ENCODE measurements around the gene C1orf174.
"Not testable (repeated sequence)": the region's sequence is repeated elsewhere in the genome, so short reads cannot be mapped to it uniquely, and the experiment has no call there.

C1orf174 gene

DNA sequence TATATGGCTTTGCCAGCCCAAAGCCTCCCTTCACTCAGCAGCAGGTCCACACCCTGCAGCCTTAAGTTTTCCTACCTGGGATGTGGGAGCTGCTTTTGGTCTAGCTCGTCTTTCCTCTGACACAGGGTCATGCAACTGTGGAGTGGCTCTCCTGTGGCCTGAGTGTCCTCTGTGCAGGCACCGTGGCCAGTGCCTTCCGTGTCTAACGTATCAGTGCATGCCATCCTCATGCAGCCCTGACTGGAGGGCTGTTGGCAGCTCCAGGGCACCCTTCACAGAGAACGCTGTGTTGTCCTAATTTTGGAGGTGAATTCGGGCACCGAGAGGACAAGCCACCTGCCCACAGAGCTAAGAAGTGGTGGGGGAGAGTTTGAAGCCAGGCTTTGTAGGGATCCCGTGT is 25.7 kb upstream of the C1orf174 start:
- DNase-seq: no peak

DNA sequence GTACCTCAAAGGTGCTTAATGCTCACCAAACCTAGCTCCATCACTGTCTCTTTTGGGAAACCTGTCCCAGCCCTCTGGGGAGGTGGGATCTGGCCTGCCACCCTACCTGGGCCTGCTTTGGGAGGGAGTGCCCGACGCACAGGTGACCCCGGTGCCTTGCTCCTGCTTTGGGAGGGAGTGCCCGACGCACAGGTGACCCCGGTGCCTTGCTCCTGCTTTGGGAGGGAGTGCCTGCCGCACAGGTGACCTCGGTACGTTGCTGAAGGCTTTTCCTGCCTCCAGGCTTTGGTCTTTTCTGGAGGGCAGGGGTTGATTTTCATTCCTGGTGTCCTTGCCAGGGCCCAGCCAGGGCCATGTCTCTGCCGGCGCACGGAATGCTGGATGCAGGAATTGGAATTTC is 25.2 kb upstream of the C1orf174 start:
- DNase-seq: no peak

DNA sequence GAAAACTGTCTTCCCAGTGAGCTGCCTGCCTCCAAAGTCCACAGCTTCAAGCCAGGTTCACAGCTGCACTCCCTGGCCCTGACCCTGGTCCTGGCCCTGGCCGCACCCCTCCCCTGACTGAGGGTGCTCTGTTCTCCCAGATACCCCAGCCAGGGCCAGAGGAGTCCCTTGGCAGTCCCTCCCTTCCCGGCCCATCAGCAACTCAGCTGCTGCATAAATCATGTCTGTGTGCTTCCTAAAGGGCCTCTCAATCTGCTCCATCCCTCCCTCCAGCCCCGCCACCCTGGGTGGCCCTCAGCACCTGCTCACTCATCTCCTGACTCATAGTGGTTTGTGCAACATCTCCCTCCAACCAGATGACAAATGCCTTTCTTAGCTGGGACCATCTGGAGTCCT is 24.8 kb upstream of the C1orf174 start:
- DNase-seq: no peak

DNA sequence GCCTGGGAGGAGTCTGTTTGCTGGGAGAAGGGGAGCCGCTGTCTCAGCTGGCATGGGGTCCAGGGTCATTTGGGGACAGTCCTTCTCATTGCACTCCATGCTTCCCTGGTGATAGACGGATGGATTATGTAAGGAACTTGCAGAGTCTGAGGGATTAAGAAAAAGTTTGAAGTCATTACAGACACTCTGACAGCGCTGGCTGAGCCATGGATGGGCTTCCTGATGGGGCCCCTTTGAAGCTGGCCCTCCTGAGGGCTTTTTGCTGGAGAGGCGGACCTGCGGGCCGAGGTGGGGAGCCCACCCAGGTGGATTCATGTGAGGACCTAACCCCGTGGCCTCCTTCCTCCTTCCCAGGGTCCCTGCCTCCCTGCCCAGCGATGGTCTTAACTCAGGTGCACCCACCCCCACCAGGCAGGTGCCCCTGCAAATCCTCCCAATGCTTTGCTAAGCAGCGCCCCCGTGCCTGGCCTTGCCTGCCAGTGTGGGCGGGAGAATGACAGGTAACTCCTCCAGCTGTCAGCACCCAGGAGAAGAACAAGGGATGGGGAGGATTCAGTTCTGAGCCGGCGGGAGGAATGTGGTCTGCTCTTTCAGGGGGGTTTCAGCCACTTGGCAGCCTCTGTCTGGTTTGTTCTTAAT is 24.2 kb upstream of the C1orf174 start:
- no peak for DNase-seq

DNA sequence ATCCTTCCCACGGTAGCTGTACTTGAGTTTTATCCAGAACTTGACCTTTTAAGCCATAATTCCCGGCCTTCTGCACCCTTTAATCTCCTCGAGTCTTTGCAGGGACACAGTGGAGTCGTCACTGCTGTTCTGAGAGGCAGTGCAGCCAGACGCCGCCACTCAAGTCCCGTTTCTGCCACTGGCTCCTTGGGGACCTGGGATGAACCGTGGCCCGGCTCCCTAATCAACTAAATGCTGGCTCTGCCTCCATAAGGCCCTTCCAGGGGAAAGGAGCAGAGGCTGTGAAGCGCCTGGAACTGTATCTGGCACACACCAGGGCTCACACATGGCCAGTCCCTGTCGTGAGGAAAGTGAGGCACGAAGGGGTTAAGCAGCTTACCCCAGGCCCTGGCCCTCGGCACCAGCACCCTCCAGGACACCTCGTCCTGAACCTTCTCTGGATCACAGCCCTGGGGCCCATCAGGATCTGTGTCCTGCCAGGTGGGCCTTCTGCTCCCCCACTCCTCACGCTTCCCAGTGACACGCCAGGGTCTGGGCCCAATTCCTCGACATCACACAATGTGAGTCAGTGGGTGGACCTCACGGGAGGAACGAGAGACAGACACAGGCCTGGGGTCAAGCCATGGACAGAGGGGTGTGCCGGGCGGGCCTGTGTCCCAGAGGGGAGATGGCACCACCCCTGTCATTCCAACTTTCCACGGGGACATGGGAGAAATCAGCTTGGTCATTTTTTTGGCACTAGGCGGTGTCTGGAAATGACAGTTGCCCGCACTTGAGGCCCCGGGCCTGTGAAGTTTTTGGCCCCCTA is 23.5 kb upstream of the C1orf174 start:
- no peak for DNase-seq

DNA sequence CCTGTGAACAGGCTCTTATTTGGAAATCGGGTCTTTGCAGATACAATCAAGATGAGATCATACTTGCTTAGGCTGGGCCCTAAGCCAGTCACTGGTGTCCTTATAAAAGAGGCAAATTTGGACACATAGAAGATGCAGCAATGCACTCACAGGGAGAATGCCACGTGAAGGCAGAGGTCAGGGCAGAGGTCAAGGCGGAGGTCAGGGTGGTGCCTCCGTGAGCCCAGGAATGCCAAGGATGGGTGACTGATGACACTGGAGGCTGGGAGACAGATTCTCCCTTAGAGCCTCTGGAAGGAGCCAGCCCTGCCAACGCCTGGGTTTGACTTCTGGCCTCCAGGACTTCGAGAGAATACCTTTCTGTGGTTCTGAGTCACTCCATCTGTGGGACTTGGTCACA is 22.8 kb upstream of the C1orf174 start:
- DNase-seq: no peak

DNA sequence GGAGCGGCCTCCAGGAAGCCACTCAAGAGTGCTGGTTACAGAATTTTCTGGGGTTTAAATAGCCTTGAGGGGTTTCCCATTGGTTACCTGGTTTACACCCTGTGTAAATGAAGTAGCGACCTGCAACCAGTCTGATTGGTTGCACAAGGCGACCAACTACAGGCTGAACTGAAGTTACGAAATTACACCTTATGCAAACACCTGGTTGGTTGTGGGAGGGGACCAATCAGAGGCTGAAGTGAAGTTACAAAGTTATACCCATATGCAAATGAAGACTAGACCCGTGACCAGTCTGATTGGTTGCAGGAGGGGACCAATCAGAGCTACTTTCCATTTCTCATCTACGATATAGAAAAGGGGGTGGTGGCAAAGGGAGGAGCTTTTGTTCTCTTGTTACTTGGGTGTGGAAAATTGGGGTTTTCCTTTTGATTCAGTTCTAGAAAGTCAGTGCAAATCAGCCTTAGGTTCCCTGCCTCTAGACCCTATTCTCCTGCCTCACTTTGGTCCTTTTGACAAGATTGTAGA is 22.2 kb upstream of the C1orf174 start:
- no peak for DNase-seq

DNA sequence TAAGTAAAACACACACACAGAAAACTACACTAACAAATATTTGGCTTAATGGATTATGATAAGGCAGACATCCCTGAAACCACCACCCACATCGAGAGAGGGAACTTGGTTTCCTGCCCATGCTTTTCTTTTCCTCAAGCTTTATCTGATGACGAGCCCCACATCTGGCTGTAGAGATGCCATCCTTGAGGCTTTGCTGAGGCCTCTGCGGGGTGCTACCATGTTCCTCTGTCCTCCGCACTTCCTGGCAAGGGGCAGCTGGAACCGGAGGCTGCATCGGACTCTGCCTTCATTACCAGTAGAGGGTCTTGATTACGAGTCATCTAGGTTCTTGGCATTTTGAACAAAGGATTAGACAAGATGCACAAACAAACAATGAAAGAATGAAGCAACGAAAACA is 21.7 kb upstream of the C1orf174 start:
- no peak for DNase-seq

DNA sequence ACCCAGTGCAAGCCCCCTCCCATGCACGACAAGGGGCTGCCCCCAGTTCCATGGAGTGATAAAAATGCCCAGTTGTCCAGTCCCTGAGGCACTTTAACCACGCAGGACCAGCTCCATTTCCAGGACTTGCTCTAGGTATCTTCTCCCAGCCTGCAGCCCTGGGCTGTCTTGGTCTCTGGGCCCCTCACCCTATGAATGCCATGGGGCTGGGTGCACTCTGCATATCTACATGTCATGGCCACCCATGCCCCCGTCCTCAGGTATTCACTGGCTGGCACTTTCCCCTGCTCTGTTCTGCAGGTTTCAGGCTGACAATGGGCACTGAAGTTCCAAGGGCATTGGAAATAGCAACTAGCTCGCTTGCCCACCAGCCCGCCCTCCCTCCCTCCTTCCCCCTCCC is 19.6 kb upstream of the C1orf174 start:
- no peak for DNase-seq

DNA sequence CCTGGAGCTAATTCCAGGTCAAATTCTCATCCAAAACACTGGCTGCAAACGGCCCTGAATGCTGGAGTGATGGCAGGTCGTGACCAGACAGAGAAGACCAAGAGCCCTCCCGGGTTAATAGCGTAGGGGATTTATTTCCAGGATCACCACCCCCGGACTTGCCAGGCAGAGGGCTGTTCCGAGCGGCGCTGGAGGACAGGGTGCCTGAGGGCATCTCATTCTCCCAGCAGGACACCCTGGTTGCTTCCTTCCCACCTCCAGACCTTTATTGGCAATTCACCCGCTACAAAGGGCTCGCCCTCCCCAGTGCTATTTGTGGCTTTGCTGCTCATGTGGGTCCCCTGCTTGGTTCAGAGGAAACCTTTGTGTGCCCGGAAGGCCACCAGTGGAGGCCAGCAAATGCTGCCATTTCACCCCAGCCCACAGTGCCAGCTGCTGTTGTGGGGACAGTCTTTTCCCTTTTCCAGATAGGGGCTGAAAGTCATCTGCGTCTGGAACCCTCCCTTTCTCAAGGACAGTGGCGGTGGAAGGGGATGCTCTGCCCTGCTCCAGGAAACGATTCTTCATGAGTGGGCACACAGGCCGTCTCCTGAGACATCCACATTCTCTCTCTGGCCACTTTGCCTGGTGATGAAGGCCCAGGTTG is 19.0 kb upstream of the C1orf174 start:
- no peak for DNase-seq

DNA sequence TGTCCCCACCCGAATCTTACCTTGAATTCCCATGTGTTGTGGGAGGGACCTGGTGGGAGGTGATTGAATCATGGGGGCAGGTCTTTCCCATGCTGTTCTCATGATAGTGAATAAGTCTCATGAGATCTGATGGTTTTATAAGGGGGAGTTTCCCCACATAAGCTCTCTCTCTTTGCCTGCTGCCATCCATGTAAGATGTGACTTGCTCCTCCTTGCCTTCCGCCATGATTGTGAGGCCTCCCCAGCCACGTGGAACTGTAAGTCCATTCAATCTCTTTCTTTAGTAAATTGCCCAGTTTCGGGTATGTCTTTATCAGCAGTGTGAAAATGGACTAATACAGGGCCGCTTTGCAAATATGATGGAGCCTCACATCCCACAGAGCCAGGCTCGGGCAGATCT is 18.3 kb upstream of the C1orf174 start:
- not testable (repeated sequence) for DNase-seq

DNA sequence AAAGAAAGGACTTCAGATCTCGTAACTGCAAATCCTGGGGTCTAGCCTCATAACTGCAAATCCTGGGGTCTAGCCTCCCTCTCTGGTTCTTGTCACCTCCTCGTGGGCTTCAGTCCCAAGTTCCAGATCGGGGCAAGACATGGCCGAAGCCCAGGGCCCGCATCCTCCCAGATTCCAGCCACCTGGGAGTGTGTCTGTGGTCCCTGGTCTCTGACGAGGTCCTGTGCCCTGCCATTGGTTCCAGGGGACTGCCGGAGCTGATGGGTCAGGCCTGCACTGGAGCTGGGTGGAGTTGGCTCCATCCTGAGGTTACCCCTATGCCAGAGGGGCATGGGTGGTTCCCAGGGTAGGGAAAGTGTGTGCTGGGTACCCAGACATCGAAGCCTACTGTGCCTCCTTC is 17.7 kb upstream of the C1orf174 start:
- no peak for DNase-seq

DNA sequence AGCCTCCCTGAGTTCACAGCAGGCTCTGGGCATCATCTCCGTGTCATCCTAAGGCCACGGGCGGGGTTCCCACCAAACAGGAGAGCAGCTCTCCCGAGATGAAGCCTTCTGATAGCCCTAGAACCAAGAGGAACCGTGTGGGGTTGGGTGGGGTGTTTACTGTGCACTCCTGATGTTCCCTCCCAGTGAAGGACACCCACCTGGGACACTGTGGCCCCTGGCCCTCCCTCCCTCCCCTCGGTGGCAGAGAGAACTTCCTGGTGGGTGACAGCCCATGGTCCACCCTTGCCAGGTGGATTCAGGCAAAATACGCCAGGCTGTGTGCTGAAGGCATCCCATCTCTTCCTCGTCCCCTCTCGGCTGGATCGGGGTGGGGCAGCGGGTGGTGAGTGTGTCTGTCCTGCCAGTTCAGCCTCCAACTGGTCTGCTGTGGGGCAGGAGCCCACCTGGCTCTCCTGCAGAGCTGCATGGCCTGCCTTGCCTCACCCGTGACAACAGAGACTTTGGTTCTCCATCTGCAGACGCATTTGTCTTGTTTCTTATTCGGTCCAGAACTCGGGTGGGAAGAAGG is 15.6 kb upstream of the C1orf174 start:
- DNase-seq: no peak

DNA sequence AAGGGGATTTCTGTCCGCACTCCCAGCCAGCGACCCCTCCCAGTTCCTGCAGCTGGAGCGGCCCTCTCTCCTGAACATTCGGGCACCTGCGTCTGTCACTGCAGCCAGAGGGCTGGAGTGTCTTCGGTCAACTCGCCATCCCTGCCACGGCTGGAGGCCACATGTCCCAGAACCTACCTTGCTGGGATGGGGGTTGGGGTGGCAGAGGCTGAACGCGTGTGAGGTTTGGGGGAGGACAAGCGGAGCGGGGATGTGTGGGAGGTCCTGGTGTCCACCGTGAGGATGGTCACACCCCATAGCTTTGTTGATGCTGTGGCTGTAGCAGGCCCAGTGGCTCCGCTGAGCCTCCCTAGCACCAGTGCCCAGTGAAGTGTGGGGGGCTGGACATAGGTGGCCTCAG is 14.8 kb upstream of the C1orf174 start:
- DNase-seq: no peak

DNA sequence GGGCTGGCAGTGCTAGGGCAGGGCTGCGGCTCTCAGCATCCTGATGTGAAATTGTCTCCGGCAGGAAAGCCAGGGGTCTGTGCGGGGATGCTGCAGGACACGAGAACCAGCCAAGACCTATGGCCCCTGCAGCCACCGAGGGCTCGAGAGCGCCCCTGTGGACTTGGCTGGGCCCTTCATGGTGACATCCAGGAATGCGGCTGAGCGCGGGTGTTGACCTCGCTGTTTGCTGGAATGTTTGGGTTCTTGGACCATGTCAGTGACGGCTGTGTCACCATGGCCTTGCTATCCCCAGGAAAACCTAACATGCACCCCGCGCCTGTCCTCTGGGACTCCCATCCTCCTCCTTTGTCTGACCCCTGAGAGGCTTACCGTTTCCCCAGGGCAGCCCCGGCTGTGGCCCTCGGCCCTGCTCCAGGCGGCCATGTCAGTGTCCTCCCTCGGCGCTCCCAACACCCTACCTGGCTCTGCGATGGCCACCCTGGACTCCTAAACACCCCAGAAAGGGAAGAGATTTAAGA is 14.3 kb upstream of the C1orf174 start:
- no peak for DNase-seq

DNA sequence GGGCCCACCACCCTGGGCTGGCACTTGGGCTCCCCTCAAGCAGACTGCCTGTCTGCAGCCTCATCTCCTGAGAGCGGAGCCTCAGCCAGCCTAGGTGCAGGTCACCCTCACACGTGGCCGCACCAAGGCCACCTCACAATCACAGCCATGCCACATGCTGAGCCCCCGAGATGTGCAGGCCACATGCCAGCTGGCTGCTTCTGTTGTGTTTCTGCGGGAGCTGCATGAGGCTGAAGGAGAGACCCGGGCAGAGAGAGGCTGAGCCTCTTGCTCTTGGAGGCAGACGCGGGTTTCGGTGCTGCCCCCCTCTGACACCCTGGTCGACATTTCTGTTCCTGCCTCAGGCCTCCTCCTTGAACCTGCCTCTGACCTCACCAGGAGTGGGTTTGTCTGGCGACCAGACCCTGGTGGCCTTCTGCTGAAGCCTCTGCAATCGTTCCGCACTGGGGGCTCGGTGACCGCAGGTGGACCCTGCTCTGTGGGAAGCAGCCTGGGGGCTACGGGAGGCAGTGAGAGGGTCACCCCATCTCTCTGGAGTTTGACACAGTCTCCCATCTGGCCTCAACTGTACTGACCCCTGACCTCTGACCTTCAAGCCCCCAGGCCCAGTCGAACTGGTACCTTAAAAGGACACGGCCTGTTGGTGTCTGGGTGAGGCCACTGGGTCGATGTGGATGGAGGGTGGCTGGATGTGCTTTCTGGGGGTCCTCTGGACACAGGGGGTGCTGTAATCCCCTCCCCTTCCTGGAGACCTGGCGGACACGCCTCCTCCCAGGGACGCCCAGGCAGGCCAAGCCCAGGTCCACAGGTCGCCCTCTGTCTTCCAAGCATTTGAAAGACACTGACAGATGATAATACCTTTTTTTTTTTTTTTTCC is 13.0 kb upstream of the C1orf174 start:
- no peak for DNase-seq

DNA sequence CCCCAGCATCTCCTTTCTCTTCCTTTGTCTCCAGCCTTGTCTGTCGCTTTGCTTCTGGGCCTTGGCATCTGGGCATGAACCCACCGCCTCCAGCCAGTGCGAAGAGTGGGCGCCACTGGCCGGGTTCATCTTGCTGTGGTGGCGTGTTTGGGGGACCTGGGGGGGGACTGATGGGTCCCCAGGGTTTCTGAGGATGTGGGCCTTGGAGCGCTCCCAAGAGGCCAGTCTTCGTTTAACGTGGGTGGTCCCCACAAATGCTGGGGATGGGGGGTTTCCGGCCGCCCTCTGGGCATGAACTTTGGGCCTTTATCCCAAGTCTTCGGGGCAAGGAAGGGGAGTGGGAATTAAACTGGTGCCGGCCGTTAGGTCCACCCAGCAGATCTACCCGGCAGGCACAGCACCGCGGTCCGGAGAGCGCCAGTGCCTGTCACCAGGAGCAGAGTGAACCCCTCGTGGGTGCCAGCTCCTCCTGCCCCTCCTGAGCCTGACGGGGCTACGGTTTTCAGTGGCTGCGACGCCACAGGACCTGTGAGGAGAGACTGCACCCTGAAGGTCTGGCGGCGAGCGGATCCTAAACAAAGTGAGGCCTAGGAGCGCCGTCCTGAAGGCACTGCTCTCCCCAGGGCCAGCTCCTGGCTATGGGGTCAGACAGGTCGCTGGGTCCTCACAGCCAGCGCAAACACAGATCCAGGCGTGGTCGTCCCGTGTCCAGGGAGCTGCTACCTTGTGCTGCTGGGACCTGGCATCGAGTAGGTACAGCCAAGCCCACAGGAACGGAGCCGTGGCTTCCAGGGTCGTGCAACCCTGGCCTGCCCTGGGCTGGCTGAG is 12.1 kb upstream of the C1orf174 start:
- no peak for DNase-seq

DNA sequence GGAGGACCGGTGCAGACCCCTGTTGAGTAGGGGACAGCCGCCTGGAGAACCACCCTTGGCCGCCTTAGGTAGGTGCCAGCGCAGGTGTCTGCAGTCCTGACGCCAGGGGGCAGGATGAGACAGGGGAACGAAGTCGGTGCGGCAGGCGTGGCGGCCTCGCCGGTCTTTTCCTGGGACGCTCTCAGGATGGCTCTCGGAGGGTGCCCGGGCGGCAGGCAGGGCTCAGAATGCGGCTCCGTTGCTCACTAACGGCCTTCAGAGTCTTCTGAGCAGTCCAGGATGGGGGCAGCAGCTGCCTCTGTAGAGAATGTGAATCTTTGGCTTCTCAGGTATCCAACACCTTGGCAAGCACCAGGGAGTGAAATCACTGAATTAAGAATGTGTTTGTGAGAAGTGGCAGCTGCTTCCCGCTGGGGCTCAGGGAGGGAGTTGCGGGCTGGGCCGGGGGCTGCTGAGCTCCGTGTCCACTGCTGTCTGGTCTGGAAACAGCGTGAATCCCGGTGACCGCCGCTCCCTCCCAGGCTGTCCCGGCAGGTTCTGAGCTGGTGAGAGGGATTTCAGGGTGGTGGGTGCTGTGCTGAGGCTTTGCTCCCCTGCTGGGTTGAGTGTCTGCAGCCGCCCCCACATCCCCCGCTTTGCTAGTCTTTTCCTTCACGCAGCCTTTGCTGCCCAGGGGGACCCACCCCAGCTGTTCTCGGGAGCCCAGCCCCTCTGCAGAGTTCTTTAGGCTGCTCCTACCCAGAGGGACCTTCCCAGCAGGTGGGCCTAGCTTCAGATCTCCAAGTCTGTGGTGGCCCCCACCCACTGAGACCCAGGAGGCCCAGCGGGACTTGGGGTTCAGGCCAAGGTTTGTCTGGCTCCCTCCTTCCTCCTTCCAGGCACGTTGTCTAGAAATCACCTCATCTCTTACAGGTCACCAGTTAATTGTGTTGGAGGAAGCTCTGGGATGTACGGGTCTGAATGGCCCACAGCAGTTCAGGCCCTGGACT is 11.1 kb upstream of the C1orf174 start:
- peak; percentile 38 to 76 (median 57) for DNase-seq

DNA sequence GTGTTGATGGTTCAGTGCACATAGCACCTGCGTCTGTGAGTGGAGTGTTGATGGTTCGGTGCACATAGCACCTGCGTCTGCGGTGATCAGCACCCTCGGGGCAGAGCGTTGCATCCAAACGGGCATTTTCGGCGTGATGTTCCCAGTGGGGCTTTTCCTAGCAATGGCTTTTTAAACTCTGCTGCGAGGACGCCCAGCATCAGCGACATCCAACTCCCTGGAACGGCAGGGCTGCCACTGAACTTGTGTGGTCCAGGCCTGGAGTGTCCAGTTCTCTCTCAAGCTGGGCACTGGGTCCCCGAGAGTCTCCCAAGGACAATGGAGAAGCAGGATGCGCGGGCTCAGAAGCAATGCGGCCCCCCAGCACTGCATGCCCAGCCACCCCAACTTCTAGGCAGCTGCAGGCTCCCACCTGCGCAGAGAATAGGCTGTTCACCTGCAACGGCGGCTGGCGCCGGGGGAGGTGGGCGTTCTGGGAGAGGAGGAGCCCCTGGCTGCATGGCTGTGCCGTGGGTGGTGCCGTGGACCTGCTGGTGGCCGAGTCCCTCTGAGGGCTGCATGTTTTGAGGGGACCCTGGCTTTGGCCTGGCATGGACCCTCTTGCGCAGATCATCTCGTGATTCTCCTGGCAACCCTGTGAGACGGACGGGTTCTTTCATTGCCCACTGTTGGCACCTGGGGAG is 10.1 kb upstream of the C1orf174 start:
- no peak for DNase-seq

All from suppressor macrophage (primary cell).